Bone marrow (tissue), 2 donors: Measurements from ENCODE around the gene CHURC1.

Source experiments
- DNase-seq, 2 donors: peaks; one replicate each; lab custom pipeline; 2025; lab: John Stamatoyannopoulos, UW

The CHURC1 gene

GRCh38 chr14:64938972-64939816 lies 24.9 kb downstream of the CHURC1 start:
- DNase-seq, result no peak

GRCh38 chr14:64939817-64940190 lies 25.5 kb downstream of the CHURC1 start:
- no peak for DNase-seq

GRCh38 chr14:64940336-64940910 lies 26.2 kb downstream of the CHURC1 start:
- DNase-seq, result no peak

GRCh38 chr14:64942531-64943111 lies 28.4 kb downstream of the CHURC1 start, which contains the start of gene GPX2:
Gene GPX2, minus strand, starts transcription at chr14:64942745. Its CDS starts 19 bp downstream, at chr14:64942726.
- DNase-seq, result no peak

- no peak for DNase-seq
Observed at GRCh38 chr14:64943556-64943955, 29.3 kb downstream of the CHURC1 start.

- no peak for DNase-seq
Observed at GRCh38 chr14:64944041-64944440, 29.8 kb downstream of the CHURC1 start.

GRCh38 chr14:64944861-64945260 lies 30.6 kb downstream of the CHURC1 start:
- no peak for DNase-seq

- no peak for DNase-seq
Observed at GRCh38 chr14:64945431-64946178, 31.4 kb downstream of the CHURC1 start.

- DNase-seq, result no peak
Observed at GRCh38 chr14:64946310-64947045, 32.2 kb downstream of the CHURC1 start.

- no peak for DNase-seq
Observed at GRCh38 chr14:64947710-64948611, 33.7 kb downstream of the CHURC1 start.

GRCh38 chr14:64948612-64949210 lies 34.5 kb downstream of the CHURC1 start:
- no peak for DNase-seq

GRCh38 chr14:64950889-64951288 lies 36.6 kb downstream of the CHURC1 start:
- no peak for DNase-seq

- DNase-seq, result no peak
Observed at GRCh38 chr14:64951291-64951690, 37.0 kb downstream of the CHURC1 start.

GRCh38 chr14:64951724-64952123 lies 37.5 kb downstream of the CHURC1 start:
- DNase-seq, result no peak

- DNase-seq, result no peak
Observed at GRCh38 chr14:64952598-64953309, 38.5 kb downstream of the CHURC1 start.

- no peak for DNase-seq
Observed at GRCh38 chr14:64953310-64953654, 39.0 kb downstream of the CHURC1 start.

- no peak for DNase-seq
Observed at GRCh38 chr14:64953661-64954060, 39.4 kb downstream of the CHURC1 start.

GRCh38 chr14:64954491-64955240 lies 40.4 kb downstream of the CHURC1 start:
- DNase-seq, result no peak

GRCh38 chr14:64955297-64955696 lies 41.0 kb downstream of the CHURC1 start:
- no peak for DNase-seq
